Neural cell (in vitro differentiated cells): Measurements from ENCODE around the gene DCHS2.

Source experiments
- EP300 ChIP-seq: fragments of 450-650 bp; conservative IDR thresholded peaks from 2 replicates; pipeline ENCODE4 v1.6.1; 2014; ENCODE audit warnings: antibody characterized with exemption, mild to moderate bottlenecking, moderate library complexity; ENCODE audit not compliant: poor library complexity, severe bottlenecking
- TF ChIP-seq, protein P1 (sequence below): fragments of 450-650 bp; IDR thresholded peaks from 2 replicates; pipeline ENCODE4 v1.5.1; 2014; ENCODE audit warnings: antibody characterized with exemption, mild to moderate bottlenecking, moderate library complexity; ENCODE audit not compliant: poor library complexity, severe bottlenecking

DNA sequence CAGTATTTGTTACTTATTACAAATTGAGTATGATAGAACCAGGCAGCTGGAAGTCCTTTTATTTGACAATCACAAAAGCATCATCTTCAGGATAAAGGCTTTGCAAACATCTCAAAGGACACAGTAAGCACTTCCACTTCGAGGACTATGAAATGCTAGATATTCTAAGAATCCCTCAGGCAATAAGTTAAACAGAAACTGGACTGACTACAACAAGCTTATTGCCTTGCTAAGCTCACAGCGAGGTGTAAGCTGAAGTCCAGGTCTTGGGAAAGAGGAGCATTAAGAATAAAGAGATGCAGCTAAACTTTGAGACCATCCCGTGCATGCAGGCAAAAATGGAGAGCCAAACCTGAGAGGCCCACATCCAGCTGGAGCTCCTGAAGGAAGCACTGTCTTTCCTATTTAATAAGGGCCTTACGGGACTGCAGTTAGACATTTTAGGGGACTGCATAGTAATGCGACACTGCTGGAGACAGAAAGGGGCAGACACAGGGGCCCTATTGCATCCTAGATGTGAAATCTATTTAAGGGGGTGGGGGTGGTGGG lies 38.7 kb downstream of the DCHS2 start:
- no peak for TF ChIP-seq EP300
- TF ChIP-seq, protein P1, sequence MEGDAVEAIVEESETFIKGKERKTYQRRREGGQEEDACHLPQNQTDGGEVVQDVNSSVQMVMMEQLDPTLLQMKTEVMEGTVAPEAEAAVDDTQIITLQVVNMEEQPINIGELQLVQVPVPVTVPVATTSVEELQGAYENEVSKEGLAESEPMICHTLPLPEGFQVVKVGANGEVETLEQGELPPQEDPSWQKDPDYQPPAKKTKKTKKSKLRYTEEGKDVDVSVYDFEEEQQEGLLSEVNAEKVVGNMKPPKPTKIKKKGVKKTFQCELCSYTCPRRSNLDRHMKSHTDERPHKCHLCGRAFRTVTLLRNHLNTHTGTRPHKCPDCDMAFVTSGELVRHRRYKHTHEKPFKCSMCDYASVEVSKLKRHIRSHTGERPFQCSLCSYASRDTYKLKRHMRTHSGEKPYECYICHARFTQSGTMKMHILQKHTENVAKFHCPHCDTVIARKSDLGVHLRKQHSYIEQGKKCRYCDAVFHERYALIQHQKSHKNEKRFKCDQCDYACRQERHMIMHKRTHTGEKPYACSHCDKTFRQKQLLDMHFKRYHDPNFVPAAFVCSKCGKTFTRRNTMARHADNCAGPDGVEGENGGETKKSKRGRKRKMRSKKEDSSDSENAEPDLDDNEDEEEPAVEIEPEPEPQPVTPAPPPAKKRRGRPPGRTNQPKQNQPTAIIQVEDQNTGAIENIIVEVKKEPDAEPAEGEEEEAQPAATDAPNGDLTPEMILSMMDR = no peak
